CD8-positive, alpha-beta memory T cell (primary cell): ENCODE measurements around the gene TOMM7. TPM values are rescaled to one million over a fixed set of nuclear protein-coding genes. Genes with fewer than 3 reads are reported as not detected.

Source experiments
- CTCF ChIA-PET: fragments of 350-600 bp; sonication (Branson Sonifier 250); formaldehyde crosslinking; loops from one replicate; lab custom pipeline; 2021; ENCODE audit warnings: antibody characterized with exemption; lab: Charles Lee
- POLR2A ChIA-PET: fragments of 350-600 bp; sonication (Branson Sonifier 250); formaldehyde crosslinking; loops from one replicate; lab custom pipeline; 2021; ENCODE audit warnings: antibody characterized with exemption; lab: Charles Lee
- DNase-seq, 5 donors: peaks; one replicate each; pipeline versions ENCODE4 v3.0.0 to v3.0.0-alpha.2; 2020 to 2022; ENCODE audit warnings: mixed read lengths in 1 of 5
- H3K27ac ChIP-seq: one replicate; pipeline ENCODE4 v1.7.0; 2013; ENCODE audit warnings: low read depth, mild to moderate bottlenecking, low read length, moderate library complexity
- H3K27me3 ChIP-seq: 2 replicates; pipeline ENCODE4 v1.7.0; 2013; ENCODE audit warnings: low read length, mild to moderate bottlenecking; ENCODE audit not compliant: insufficient read depth, poor library complexity, severe bottlenecking
- H3K36me3 ChIP-seq: 2 replicates; pipeline ENCODE4 v1.7.0; 2013; ENCODE audit warnings: mild to moderate bottlenecking, low read length, moderate library complexity; ENCODE audit not compliant: insufficient read depth
- H3K4me1 ChIP-seq: 2 replicates; pipeline ENCODE4 v1.7.0; 2013; ENCODE audit warnings: mild to moderate bottlenecking, low read length, moderate library complexity; ENCODE audit not compliant: insufficient read depth
- H3K4me3 ChIP-seq: 2 replicates; pipeline ENCODE4 v1.7.0; 2013; ENCODE audit warnings: mild to moderate bottlenecking, low read length
- H3K9me3 ChIP-seq: 2 replicates; pipeline ENCODE4 v1.7.0; 2013; ENCODE audit warnings: mild to moderate bottlenecking, low read length
- H3K27ac Mint-ChIP-seq, 8 donors: one replicate each; pipeline ENCODE4 v1.8.0; 2020 to 2021; ENCODE audit warnings: mixed read lengths in 8 of 8, mild to moderate bottlenecking in 6 of 8, inconsistent platforms in 3 of 8, moderate library complexity in 3 of 8
- H3K27me3 Mint-ChIP-seq, 2 donors: one replicate each; pipeline ENCODE4 v1.8.0; 2020 to 2021; ENCODE audit warnings: mixed read lengths in 2 of 2, mild to moderate bottlenecking in 1 of 2, moderate library complexity in 1 of 2
- H3K36me3 Mint-ChIP-seq, 3 donors: one replicate each; pipeline ENCODE4 v1.8.0; 2020 to 2021; ENCODE audit warnings: mixed read lengths in 3 of 3, inconsistent platforms in 1 of 3, mild to moderate bottlenecking in 1 of 3
- H3K4me1 Mint-ChIP-seq, 3 donors: one replicate each; pipeline ENCODE4 v1.8.0; 2020 to 2021; ENCODE audit warnings: mixed read lengths in 3 of 3, inconsistent platforms in 1 of 3, mild to moderate bottlenecking in 1 of 3
- H3K4me3 Mint-ChIP-seq, 7 donors: one replicate each; pipeline ENCODE4 v1.8.0; 2020 to 2021; ENCODE audit warnings: mixed read lengths in 7 of 7, mild to moderate bottlenecking in 6 of 7, moderate library complexity in 4 of 7, inconsistent platforms in 2 of 7
- H3K9me3 Mint-ChIP-seq, 5 donors: one replicate each; pipeline ENCODE4 v1.8.0; 2020 to 2022; ENCODE audit warnings: mixed read lengths in 5 of 5, mild to moderate bottlenecking in 3 of 5, moderate library complexity in 2 of 5, inconsistent platforms in 1 of 5
- polyA plus RNA-seq: library from polyadenylated mRNA; unstranded; fragments of 300-500 nt; fragmentation: Illumina TruSeq; gene quantifications from one replicate; pipeline ENCODE4 v1.2.3, GENCODE V29; 2021
- total RNA-seq, 2 experiments: library from RNA; stranded (reverse); gene quantifications; one replicate each; pipeline ENCODE4 v1.2.3, GENCODE V29; 2021

TOMM7 gene
- total and polyA plus RNA-seq, 3 experiments from 2014 or later: 299 to 409 (median 318) TPM

- Histone ChIP-seq H3K4me3 (no peak overlapping the region), H3K4me1 (no peaks in the 10 kb centered on the region), H3K27ac (no peak overlapping the region), H3K27me3 (no peaks in the 10 kb centered on the region), H3K9me3 (no peaks in the 10 kb centered on the region), H3K36me3 (no peaks in the 10 kb centered on the region)
- ChIA-PET POLR2A (no interaction called here), CTCF (no interaction called here)
- no peaks in the 10 kb centered on the region for H3K4me1 Mint-ChIP-seq
- no peaks in the 10 kb centered on the region for H3K36me3 Mint-ChIP-seq
- no peak overlapping the region for H3K27ac Mint-ChIP-seq
- peaks cover 8 to 58% of the 10 kb centered on the region in 2 donors for H3K27me3 Mint-ChIP-seq
- DNase-seq: no peak
- H3K9me3 Mint-ChIP-seq: no peaks in the 10 kb centered on the region
- H3K4me3 Mint-ChIP-seq: no peak overlapping the region
Measured at GRCh38 chr7:22771872-22772228, 50.8 kb downstream of the TOMM7 start.

GRCh38 chr7:22771194-22771871 lies 51.3 kb downstream of the TOMM7 start:
- H3K9me3 ChIP-seq: no peaks in the 10 kb centered on the region
- Mint-ChIP-seq H3K27ac (no peak overlapping the region), H3K4me1 (no peaks in the 10 kb centered on the region), H3K36me3 (no peaks in the 10 kb centered on the region), H3K4me3 (no peak overlapping the region), H3K9me3 (no peaks in the 10 kb centered on the region), H3K27me3 (peaks cover 8 to 53% of the 10 kb centered on the region in 2 donors)
- ChIA-PET POLR2A (no interaction called here), CTCF (no interaction called here)
- no peaks in the 10 kb centered on the region for H3K27me3 ChIP-seq
- H3K4me3 ChIP-seq: no peak overlapping the region
- H3K4me1 ChIP-seq: no peaks in the 10 kb centered on the region
- no peak overlapping the region for H3K27ac ChIP-seq
- DNase-seq: no peak
- no peaks in the 10 kb centered on the region for H3K36me3 ChIP-seq

DNA sequence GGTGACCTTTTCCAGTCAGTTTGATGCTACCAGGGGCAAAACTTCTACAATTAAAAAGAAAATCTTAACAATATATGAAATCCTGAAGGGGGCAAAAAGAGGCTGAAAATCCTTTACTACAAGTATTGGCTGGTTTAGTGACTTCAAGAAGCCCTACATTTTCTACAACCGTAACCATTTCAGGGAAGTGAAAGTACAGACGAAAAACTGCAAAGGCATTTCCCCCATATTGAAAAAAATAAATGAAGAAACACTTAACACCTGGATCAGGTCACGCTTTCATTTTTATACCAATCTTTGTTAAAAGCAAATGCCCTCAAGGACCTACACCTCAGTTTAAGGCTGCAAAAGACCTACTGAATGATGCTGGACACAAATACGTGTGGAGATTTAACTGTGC lies 57.0 kb downstream of the TOMM7 start:
- Histone ChIP-seq H3K4me1 (no peaks in the 10 kb centered on the region), H3K9me3 (no peaks in the 10 kb centered on the region), H3K36me3 (no peaks in the 10 kb centered on the region), H3K4me3 (no peak overlapping the region), H3K27ac (no peak overlapping the region), H3K27me3 (peaks cover 5% of the 10 kb centered on the region)
- DNase-seq: no peak
- Mint-ChIP-seq H3K4me1 (no peaks in the 10 kb centered on the region), H3K27ac (no peak overlapping the region), H3K4me3 (no peak overlapping the region), H3K27me3 (peaks cover 5 to 55% of the 10 kb centered on the region in 2 donors), H3K9me3 (peaks cover 0 to under 1% (median 0%) of the 10 kb centered on the region in 5 donors), H3K36me3 (no peaks in the 10 kb centered on the region)
- ChIA-PET CTCF (no interaction called here), POLR2A (no interaction called here)

Other genes starting within 250 kb of the TOMM7 start
- gene IL6, start 95.6 kb downstream of the TOMM7 start, total RNA-seq: 1 to 10 TPM in 1 of 2 experiments, under 1 TPM in 1; 0.72 to 1.7 TPM
- not detected for gene IL6, start 95.6 kb downstream of the TOMM7 start, polyA plus RNA-seq
- 10 to 100 TPM; 29.2 to 31.0 TPM for gene HYCC1, start 191.3 kb upstream of the TOMM7 start, total RNA-seq
- gene HYCC1, start 191.3 kb upstream of the TOMM7 start, polyA plus RNA-seq: 11.7 TPM